ENCODE data around the gene NVL. TPM values are rescaled to one million over a fixed set of nuclear protein-coding genes. Genes with fewer than 3 reads are reported as not detected.

NVL gene
- total and polyA plus RNA-seq, 10 of the 15 experiments (the other 5 are each of a cell fraction or from before 2014, with no cell fraction given): 20.3 to 49.6 (median 35.2) TPM

GRCh38 chr1:224329842-224330753 is at the start of gene NVL (continued):
- TF ChIP-seq CHD4 (IDR thresholded peaks at IDR 0.05) (no peak), IRF3 (IDR thresholded peaks at IDR 0.05) (no peak), NR2C1 (IDR thresholded peaks at IDR 0.05) (no peak), PBX3 (IDR thresholded peaks at IDR 0.05; ENCODE audit: insufficient replicate concordance, low read depth, low read length) (no peak), LARP7 (IDR thresholded peaks at IDR 0.05) (0 out of 2 replicates have a peak, but pooled peaks have one; percentile 49), CREM (IDR thresholded peaks at IDR 0.05; ENCODE audit: low read depth) (no peak), PAX8 (IDR thresholded peaks at IDR 0.05) (no peak), TCF12 (IDR thresholded peaks at IDR 0.05; ENCODE audit: low read depth, low read length) (0 out of 2 replicates have a peak, but pooled peaks have one; percentile 9), FOS (IDR thresholded peaks at IDR 0.05; ENCODE audit: borderline replicate concordance, extremely low read depth, insufficient read length) (no peak), ZNF24 (IDR thresholded peaks at IDR 0.05) (0 out of 2 replicates have a peak, but pooled peaks have one; percentile 3), POLR2A (IDR thresholded peaks at IDR 0.05; ENCODE audit: low read depth, low read length) (peak; percentile 85), BCL11A (IDR thresholded peaks at IDR 0.05; ENCODE audit: low read depth, low read length) (no peak), EZH2 (IDR thresholded peaks at IDR 0.05; ENCODE audit: borderline replicate concordance, control insufficient read depth, low read depth, low read length) (no peak), ZNF687 (IDR thresholded peaks at IDR 0.05) (no peak)
